ENCODE results near the gene TMEM184B.

The TMEM184B gene

GRCh38 chr22:38204784-38205183 is 68.0 kb downstream of the TMEM184B start:
- no peak for ATAC-seq (ENCODE audit: low read depth)
- H3K4me1 ChIP-seq (ENCODE audit: insufficient read depth, poor library complexity, severe bottlenecking): peaks cover 7% of the 10 kb centered on the region

GRCh38 chr22:38203855-38204514 is 68.8 kb downstream of the TMEM184B start:
- peaks cover 10% of the 10 kb centered on the region; the same call in 1 of the 2 replicates for H3K36me3 ChIP-seq (ENCODE audit: low read depth)
- no peak overlapping the region for H3K4me3 ChIP-seq (ENCODE audit: severe bottlenecking)
- TF ChIP-seq CTCF (IDR thresholded peaks at IDR 0.05; ENCODE audit: poor library complexity, severe bottlenecking): no peak
- H3K9me3 ChIP-seq (ENCODE audit: severe bottlenecking): no peaks in the 10 kb centered on the region
- H3K27me3 ChIP-seq (ENCODE audit: insufficient read depth, poor library complexity, severe bottlenecking): no peaks in the 10 kb centered on the region
- peaks cover 7% of the 10 kb centered on the region for H3K4me1 ChIP-seq (ENCODE audit: insufficient read depth, poor library complexity, severe bottlenecking)
- no peak for ATAC-seq (ENCODE audit: low read depth)
- no peak for DNase-seq (ENCODE audit: low spot score)
- peak overlapping the region; percentile 91 for H3K27ac ChIP-seq (ENCODE audit: poor library complexity, severe bottlenecking)

More at GRCh38 chr22:38204784-38205183, 68.0 kb downstream of the TMEM184B start:
- Histone ChIP-seq H3K4me3 (ENCODE audit: severe bottlenecking) (no peak overlapping the region), H3K9me3 (ENCODE audit: severe bottlenecking) (no peaks in the 10 kb centered on the region), H3K36me3 (ENCODE audit: low read depth) (peaks cover 10% of the 10 kb centered on the region; the same call in 1 of the 2 replicates), H3K27me3 (ENCODE audit: insufficient read depth, poor library complexity, severe bottlenecking) (no peaks in the 10 kb centered on the region), H3K27ac (ENCODE audit: poor library complexity, severe bottlenecking) (peak overlapping the region; percentile 91)
- TF ChIP-seq CTCF (IDR thresholded peaks at IDR 0.05; ENCODE audit: poor library complexity, severe bottlenecking): no peak
- DNase-seq (ENCODE audit: low spot score): no peak

GRCh38 chr22:38203090-38203810 is 69.6 kb downstream of the TMEM184B start:
- Histone ChIP-seq H3K36me3 (ENCODE audit: low read depth) (peaks cover 9% of the 10 kb centered on the region; the same call in 1 of the 2 replicates), H3K27ac (ENCODE audit: poor library complexity, severe bottlenecking) (peak overlapping the region; percentile 91)
- DNase-seq (ENCODE audit: low spot score): no peak

GRCh38 chr22:38202437-38203089 is 70.2 kb downstream of the TMEM184B start:
- H3K27ac ChIP-seq (ENCODE audit: poor library complexity, severe bottlenecking): peak overlapping the region; percentile 91
- no peaks in the 10 kb centered on the region for H3K27me3 ChIP-seq (ENCODE audit: insufficient read depth, poor library complexity, severe bottlenecking)
- 0 out of 2 replicates have a peak, but pooled peaks cover 6% of the 10 kb centered on the region for H3K36me3 ChIP-seq (ENCODE audit: low read depth)
- H3K4me3 ChIP-seq (ENCODE audit: severe bottlenecking): peak overlapping the region; percentile 71
- TF ChIP-seq CTCF (IDR thresholded peaks at IDR 0.05; ENCODE audit: poor library complexity, severe bottlenecking): peak; percentile 35
- peaks cover 7% of the 10 kb centered on the region for H3K4me1 ChIP-seq (ENCODE audit: insufficient read depth, poor library complexity, severe bottlenecking)
- H3K9me3 ChIP-seq (ENCODE audit: severe bottlenecking): no peaks in the 10 kb centered on the region
- DNase-seq (ENCODE audit: low spot score): no peak
- peak; percentile 40 for ATAC-seq (ENCODE audit: low read depth)

More at GRCh38 chr22:38203090-38203810, 69.6 kb downstream of the TMEM184B start:
- Histone ChIP-seq H3K27me3 (ENCODE audit: insufficient read depth, poor library complexity, severe bottlenecking) (no peaks in the 10 kb centered on the region), H3K4me3 (ENCODE audit: severe bottlenecking) (peak overlapping the region; percentile 71), H3K9me3 (ENCODE audit: severe bottlenecking) (no peaks in the 10 kb centered on the region), H3K4me1 (ENCODE audit: insufficient read depth, poor library complexity, severe bottlenecking) (peaks cover 7% of the 10 kb centered on the region)
- peak; percentile 58 for ATAC-seq (ENCODE audit: low read depth)
- TF ChIP-seq CTCF (IDR thresholded peaks at IDR 0.05; ENCODE audit: poor library complexity, severe bottlenecking): no peak
